ENCODE data around the gene TAF3.

DNA sequence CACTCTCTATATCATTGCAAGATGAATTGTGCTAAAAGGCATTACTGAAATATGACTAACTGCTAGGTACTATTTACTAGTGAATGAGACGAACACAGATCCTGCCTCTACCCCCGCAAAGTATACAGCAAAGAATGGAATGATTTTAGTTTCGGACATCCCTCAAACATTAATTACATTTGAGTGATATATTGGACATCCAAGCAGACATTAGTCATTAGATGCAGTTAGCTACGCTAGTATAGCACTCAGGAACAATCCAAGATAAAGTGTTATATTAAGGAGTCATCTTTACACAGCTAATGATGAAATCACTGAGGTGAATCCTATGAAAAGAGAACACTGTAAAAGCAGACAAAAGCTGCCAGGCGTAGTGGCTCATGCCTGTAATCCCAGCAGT lies 7.3 kb upstream of the TAF3 start:
- TF ChIP-seq EP300 (IDR thresholded peaks at IDR 0.05; ENCODE audit: borderline replicate concordance in 1 of 2, low read depth in 1 of 2, low read length in 1 of 2): no peak
- TF ChIP-seq, protein P1, sequence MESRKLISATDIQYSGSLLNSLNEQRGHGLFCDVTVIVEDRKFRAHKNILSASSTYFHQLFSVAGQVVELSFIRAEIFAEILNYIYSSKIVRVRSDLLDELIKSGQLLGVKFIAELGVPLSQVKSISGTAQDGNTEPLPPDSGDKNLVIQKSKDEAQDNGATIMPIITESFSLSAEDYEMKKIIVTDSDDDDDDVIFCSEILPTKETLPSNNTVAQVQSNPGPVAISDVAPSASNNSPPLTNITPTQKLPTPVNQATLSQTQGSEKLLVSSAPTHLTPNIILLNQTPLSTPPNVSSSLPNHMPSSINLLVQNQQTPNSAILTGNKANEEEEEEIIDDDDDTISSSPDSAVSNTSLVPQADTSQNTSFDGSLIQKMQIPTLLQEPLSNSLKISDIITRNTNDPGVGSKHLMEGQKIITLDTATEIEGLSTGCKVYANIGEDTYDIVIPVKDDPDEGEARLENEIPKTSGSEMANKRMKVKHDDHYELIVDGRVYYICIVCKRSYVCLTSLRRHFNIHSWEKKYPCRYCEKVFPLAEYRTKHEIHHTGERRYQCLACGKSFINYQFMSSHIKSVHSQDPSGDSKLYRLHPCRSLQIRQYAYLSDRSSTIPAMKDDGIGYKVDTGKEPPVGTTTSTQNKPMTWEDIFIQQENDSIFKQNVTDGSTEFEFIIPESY (IDR thresholded peaks at IDR 0.05; ENCODE audit: borderline replicate concordance, low read depth): no peak
- TF ChIP-seq, protein P2, sequence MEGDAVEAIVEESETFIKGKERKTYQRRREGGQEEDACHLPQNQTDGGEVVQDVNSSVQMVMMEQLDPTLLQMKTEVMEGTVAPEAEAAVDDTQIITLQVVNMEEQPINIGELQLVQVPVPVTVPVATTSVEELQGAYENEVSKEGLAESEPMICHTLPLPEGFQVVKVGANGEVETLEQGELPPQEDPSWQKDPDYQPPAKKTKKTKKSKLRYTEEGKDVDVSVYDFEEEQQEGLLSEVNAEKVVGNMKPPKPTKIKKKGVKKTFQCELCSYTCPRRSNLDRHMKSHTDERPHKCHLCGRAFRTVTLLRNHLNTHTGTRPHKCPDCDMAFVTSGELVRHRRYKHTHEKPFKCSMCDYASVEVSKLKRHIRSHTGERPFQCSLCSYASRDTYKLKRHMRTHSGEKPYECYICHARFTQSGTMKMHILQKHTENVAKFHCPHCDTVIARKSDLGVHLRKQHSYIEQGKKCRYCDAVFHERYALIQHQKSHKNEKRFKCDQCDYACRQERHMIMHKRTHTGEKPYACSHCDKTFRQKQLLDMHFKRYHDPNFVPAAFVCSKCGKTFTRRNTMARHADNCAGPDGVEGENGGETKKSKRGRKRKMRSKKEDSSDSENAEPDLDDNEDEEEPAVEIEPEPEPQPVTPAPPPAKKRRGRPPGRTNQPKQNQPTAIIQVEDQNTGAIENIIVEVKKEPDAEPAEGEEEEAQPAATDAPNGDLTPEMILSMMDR (IDR thresholded peaks at IDR 0.05): no peak
- TF ChIP-seq, protein P3, sequence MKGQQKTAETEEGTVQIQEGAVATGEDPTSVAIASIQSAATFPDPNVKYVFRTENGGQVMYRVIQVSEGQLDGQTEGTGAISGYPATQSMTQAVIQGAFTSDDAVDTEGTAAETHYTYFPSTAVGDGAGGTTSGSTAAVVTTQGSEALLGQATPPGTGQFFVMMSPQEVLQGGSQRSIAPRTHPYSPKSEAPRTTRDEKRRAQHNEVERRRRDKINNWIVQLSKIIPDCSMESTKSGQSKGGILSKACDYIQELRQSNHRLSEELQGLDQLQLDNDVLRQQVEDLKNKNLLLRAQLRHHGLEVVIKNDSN (IDR thresholded peaks at IDR 0.05; ENCODE audit: borderline replicate concordance, low read depth): no peak
